ENCODE results near the gene C9orf72. TPM values are rescaled to one million over a fixed set of nuclear protein-coding genes. Genes with fewer than 3 reads are reported as not detected.

Gene C9orf72
- total and polyA plus RNA-seq, 2 experiments from 2014 or later = 11.6 to 27.8 TPM

- no peak overlapping the region for H3K27ac Mint-ChIP-seq
- peaks cover 26% of the 10 kb centered on the region; the same call in 1 of the 2 replicates for H3K36me3 ChIP-seq (ENCODE audit: insufficient read depth)
- H3K4me1 ChIP-seq (ENCODE audit: insufficient read depth) = no peaks in the 10 kb centered on the region
- H3K27ac ChIP-seq (ENCODE audit: low read depth) = no peak overlapping the region
- no peaks in the 10 kb centered on the region for H3F3A ChIP-seq (replicated peaks; ENCODE audit: low read depth)
- H3K4me3 ChIP-seq = no peak overlapping the region
- no peaks in the 10 kb centered on the region for H3K4me1 Mint-ChIP-seq
- peaks cover 5% of the 10 kb centered on the region; the same call in 1 of the 2 replicates for H4K20me1 ChIP-seq (replicated peaks; ENCODE audit: insufficient read depth)
- no peaks in the 10 kb centered on the region for H3K9me2 ChIP-seq (ENCODE audit: insufficient read depth)
- no peak overlapping the region for H3K4me2 ChIP-seq
- no peak overlapping the region for H3K4me3 Mint-ChIP-seq
- no peaks in the 10 kb centered on the region for H3K27me3 ChIP-seq (ENCODE audit: insufficient read depth)
- peaks cover 37% of the 10 kb centered on the region; the same call in 2 of the 3 replicates for H3K36me3 Mint-ChIP-seq (ENCODE audit: low read depth)
- no peaks in the 10 kb centered on the region for H3K27me3 Mint-ChIP-seq (ENCODE audit: insufficient read depth, low read depth, poor library complexity)
- H2AFZ ChIP-seq = no peak overlapping the region
- DNase-seq (ENCODE audit: low spot score) (no peak), ATAC-seq (no peak)
- no peaks in the 10 kb centered on the region for H3K9me3 Mint-ChIP-seq
- no peak for TF ChIP-seq EZH2 (IDR thresholded peaks at IDR 0.05; ENCODE audit: low read depth, unreplicated experiment)
- no peak for TF ChIP-seq STAT1 (IDR thresholded peaks at IDR 0.05; ENCODE audit: unreplicated experiment)
- TF ChIP-seq ZNF462 (CRISPR knock-in tag; IDR thresholded peaks at IDR 0.05) = no peak
- TF ChIP-seq EZH2phosphoT487 (IDR thresholded peaks at IDR 0.05; ENCODE audit: unreplicated experiment) = no peak
- no peak for TF ChIP-seq ZNF114 (CRISPR knock-in tag; IDR thresholded peaks at IDR 0.05)
- TF ChIP-seq ZNF331 (CRISPR knock-in tag; IDR thresholded peaks at IDR 0.05; ENCODE audit: low read depth) = no peak
- TF ChIP-seq CTCF (conservative IDR thresholded peaks at IDR 0.05; ENCODE audit: low read depth in 2 of 2) = no peak
- no peak for TF ChIP-seq ETS1 (IDR thresholded peaks at IDR 0.05)
- no peak for TF ChIP-seq CREB1 (CRISPR knock-in tag; IDR thresholded peaks at IDR 0.05; ENCODE audit: low read depth)
- TF ChIP-seq NANOG (IDR thresholded peaks at IDR 0.05; ENCODE audit: borderline replicate concordance) = no peak
- no peak for TF ChIP-seq REST (IDR thresholded peaks at IDR 0.05; ENCODE audit: unreplicated experiment)
- TF ChIP-seq POLR2AphosphoS5 (IDR thresholded peaks at IDR 0.05; ENCODE audit: low read depth) = no peak
- no peak for TF ChIP-seq JUNB (IDR thresholded peaks at IDR 0.05; ENCODE audit: unreplicated experiment)
- H3K79me2 ChIP-seq (replicated peaks; ENCODE audit: insufficient read depth) = no peaks in the 10 kb centered on the region
These were observed 18.6 kb downstream of the C9orf72 start for GRCh38 chr9:27554712-27555111.
